ENCODE data around the gene VWC2L. TPM values are rescaled to one million over a fixed set of nuclear protein-coding genes. Genes with fewer than 3 reads are reported as not detected.

The VWC2L gene
- total and polyA plus RNA-seq, 2 experiments from 2014 or later, result 0.10 TPM; not detected in 1

GRCh38 chr2:214533541-214533940 is 122.7 kb downstream of the VWC2L start:
- Histone ChIP-seq H3K4me3 (no peak overlapping the region), H3K4me2 (no peak overlapping the region), H3K79me2 (no peaks in the 10 kb centered on the region), H2AFZ (no peak overlapping the region), H3K9me3 (ENCODE audit: low read depth) (no peaks in the 10 kb centered on the region), H4K20me1 (ENCODE audit: insufficient read depth, poor library complexity, severe bottlenecking) (no peaks in the 10 kb centered on the region), H3K27ac (no peak overlapping the region), H3K36me3 (replicated peaks; ENCODE audit: insufficient read depth, low read depth) (no peaks in the 10 kb centered on the region), H3K4me1 (ENCODE audit: insufficient read depth) (peaks cover 5% of the 10 kb centered on the region), H3K9me2 (replicated peaks; ENCODE audit: insufficient read depth) (no peaks in the 10 kb centered on the region), H3K27me3 (no peaks in the 10 kb centered on the region)
- WGBS (ENCODE audit: low lambda C conversion rate, missing lambda C conversion rate), result 66% methylated on average over 3 of the region's 3 CpGs
- no peak for TF ChIP-seq EZH2 (IDR thresholded peaks at IDR 0.05; ENCODE audit: borderline replicate concordance)
- no peak for TF ChIP-seq CTCF (IDR thresholded peaks at IDR 0.05; ENCODE audit: poor library complexity)
- TF ChIP-seq EZH2phosphoT487 (IDR thresholded peaks at IDR 0.05; ENCODE audit: low read depth, severe bottlenecking, unreplicated experiment), result no peak
- DNase-seq (ENCODE audit: low spot score), result no peak

GRCh38 chr2:214536625-214537024 is 125.8 kb downstream of the VWC2L start:
- H3K36me3 ChIP-seq (replicated peaks; ENCODE audit: insufficient read depth, low read depth), result no peaks in the 10 kb centered on the region

GRCh38 chr2:214537929-214538328 is 127.1 kb downstream of the VWC2L start:
- H3K9me3 ChIP-seq (ENCODE audit: low read depth), result no peaks in the 10 kb centered on the region
- no peaks in the 10 kb centered on the region for H3K79me2 ChIP-seq
- H3K9me2 ChIP-seq (replicated peaks; ENCODE audit: insufficient read depth), result no peaks in the 10 kb centered on the region
- no peak overlapping the region for H2AFZ ChIP-seq
- no peak overlapping the region for H3K4me3 ChIP-seq
- no peak overlapping the region for H3K4me2 ChIP-seq
- WGBS (ENCODE audit: low lambda C conversion rate, missing lambda C conversion rate), result 81% methylated on average over 3 of the region's 3 CpGs
- DNase-seq (ENCODE audit: low spot score), result no peak
- H4K20me1 ChIP-seq (ENCODE audit: insufficient read depth, poor library complexity, severe bottlenecking), result no peaks in the 10 kb centered on the region
- no peak for TF ChIP-seq CTCF (IDR thresholded peaks at IDR 0.05; ENCODE audit: poor library complexity)
- peaks cover 5% of the 10 kb centered on the region for H3K4me1 ChIP-seq (ENCODE audit: insufficient read depth)
- H3K27me3 ChIP-seq, result no peaks in the 10 kb centered on the region
- no peak overlapping the region for H3K27ac ChIP-seq
- no peaks in the 10 kb centered on the region for H3K36me3 ChIP-seq (replicated peaks; ENCODE audit: insufficient read depth, low read depth)

More at GRCh38 chr2:214536625-214537024, 125.8 kb downstream of the VWC2L start:
- H2AFZ ChIP-seq, result no peak overlapping the region
- H3K4me1 ChIP-seq (ENCODE audit: insufficient read depth), result peaks cover 5% of the 10 kb centered on the region
- 88% methylated on average over 3 of the region's 3 CpGs for WGBS (ENCODE audit: low lambda C conversion rate, missing lambda C conversion rate)
- no peaks in the 10 kb centered on the region for H3K9me2 ChIP-seq (replicated peaks; ENCODE audit: insufficient read depth)
- no peak for DNase-seq (ENCODE audit: low spot score)
- H3K27ac ChIP-seq, result no peak overlapping the region
- no peaks in the 10 kb centered on the region for H4K20me1 ChIP-seq (ENCODE audit: insufficient read depth, poor library complexity, severe bottlenecking)
- TF ChIP-seq EZH2 (IDR thresholded peaks at IDR 0.05; ENCODE audit: borderline replicate concordance) (no peak), EZH2phosphoT487 (IDR thresholded peaks at IDR 0.05; ENCODE audit: low read depth, severe bottlenecking, unreplicated experiment) (no peak)
- no peak overlapping the region for H3K4me2 ChIP-seq
- H3K4me3 ChIP-seq, result no peak overlapping the region
- no peaks in the 10 kb centered on the region for H3K79me2 ChIP-seq
- H3K9me3 ChIP-seq (ENCODE audit: low read depth), result no peaks in the 10 kb centered on the region
- no peaks in the 10 kb centered on the region for H3K27me3 ChIP-seq

GRCh38 chr2:214542295-214542694 is 131.4 kb downstream of the VWC2L start:
- H4K20me1 ChIP-seq (ENCODE audit: insufficient read depth, poor library complexity, severe bottlenecking), result no peaks in the 10 kb centered on the region
- H3K4me1 ChIP-seq (ENCODE audit: insufficient read depth), result no peaks in the 10 kb centered on the region
- TF ChIP-seq CTCF (IDR thresholded peaks at IDR 0.05; ENCODE audit: poor library complexity), result no peak
- TF ChIP-seq EZH2phosphoT487 (IDR thresholded peaks at IDR 0.05; ENCODE audit: low read depth, severe bottlenecking, unreplicated experiment), result no peak
- TF ChIP-seq EZH2 (IDR thresholded peaks at IDR 0.05; ENCODE audit: borderline replicate concordance), result no peak
- no peaks in the 10 kb centered on the region for H3K9me2 ChIP-seq (replicated peaks; ENCODE audit: insufficient read depth)
- H3K9me3 ChIP-seq (ENCODE audit: low read depth), result no peaks in the 10 kb centered on the region
- no peaks in the 10 kb centered on the region for H3K36me3 ChIP-seq (replicated peaks; ENCODE audit: insufficient read depth, low read depth)
- H3K27ac ChIP-seq, result no peak overlapping the region
- H3K4me3 ChIP-seq, result no peak overlapping the region
- no peak overlapping the region for H3K4me2 ChIP-seq
- no peak overlapping the region for H2AFZ ChIP-seq
- 84% methylated on average over 7 of the region's 7 CpGs for WGBS (ENCODE audit: low lambda C conversion rate, missing lambda C conversion rate)
- no peak for DNase-seq (ENCODE audit: low spot score)
- H3K79me2 ChIP-seq, result no peaks in the 10 kb centered on the region
- no peaks in the 10 kb centered on the region for H3K27me3 ChIP-seq

All from hepatocyte (in vitro differentiated cells).